Neural progenitor cell (in vitro differentiated cells): Measurements from ENCODE around the gene LRRC36.

Experiments
- EZH2 ChIP-seq: fragments of 200-600 bp; sonication (generic); IDR thresholded peaks from 2 replicates; pipeline ENCODE4 v1.6.1; 2017; ENCODE audit warnings: antibody characterized with exemption, mild to moderate bottlenecking, moderate library complexity
- EZH2phosphoT487 ChIP-seq: fragments of 200-600 bp; sonication (generic); IDR thresholded peaks from 2 replicates; pipeline ENCODE4 v1.6.1; 2017; ENCODE audit warnings: antibody characterized with exemption
- TF ChIP-seq, protein P1 (sequence below): fragments of 200-600 bp; sonication (generic); IDR thresholded peaks from 2 replicates; pipeline ENCODE4 v1.5.1; 2017; ENCODE audit warnings: antibody characterized with exemption, mild to moderate bottlenecking

DNA sequence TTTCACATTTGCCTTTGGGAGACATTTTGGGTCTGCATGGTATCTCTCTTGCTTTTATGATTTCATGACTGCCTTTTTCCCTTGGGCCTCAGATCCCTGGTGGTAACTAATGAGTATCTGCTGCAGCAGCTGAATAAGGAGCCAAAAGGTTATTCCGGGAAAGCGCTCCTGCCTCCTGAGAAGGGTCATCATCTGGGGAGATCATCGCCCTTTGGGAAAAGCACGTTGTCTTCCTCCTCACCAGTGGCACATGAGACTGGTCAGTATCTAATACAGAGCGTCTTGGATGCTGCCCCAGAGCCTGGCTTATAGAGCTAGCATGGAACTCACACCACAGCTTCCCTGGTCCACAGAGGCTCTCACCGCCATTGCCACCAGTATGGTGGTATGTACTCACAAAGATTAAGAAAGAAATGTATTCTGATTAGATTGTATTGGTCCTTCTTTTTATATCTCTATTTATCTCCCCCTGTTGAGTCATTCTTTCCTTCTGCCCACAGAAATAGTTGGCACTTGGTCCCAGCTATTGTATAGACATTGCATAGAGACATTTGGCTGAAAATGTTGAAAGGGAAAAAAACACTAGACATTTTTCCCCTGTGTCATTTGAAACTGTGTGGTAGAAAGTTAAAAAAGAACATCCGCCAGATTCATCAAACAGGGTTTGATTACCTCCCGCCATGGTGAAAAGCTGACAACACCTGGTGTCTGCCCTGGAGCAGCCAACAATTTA, 58.3 kb downstream of the LRRC36 start:
- TF ChIP-seq, protein P1, sequence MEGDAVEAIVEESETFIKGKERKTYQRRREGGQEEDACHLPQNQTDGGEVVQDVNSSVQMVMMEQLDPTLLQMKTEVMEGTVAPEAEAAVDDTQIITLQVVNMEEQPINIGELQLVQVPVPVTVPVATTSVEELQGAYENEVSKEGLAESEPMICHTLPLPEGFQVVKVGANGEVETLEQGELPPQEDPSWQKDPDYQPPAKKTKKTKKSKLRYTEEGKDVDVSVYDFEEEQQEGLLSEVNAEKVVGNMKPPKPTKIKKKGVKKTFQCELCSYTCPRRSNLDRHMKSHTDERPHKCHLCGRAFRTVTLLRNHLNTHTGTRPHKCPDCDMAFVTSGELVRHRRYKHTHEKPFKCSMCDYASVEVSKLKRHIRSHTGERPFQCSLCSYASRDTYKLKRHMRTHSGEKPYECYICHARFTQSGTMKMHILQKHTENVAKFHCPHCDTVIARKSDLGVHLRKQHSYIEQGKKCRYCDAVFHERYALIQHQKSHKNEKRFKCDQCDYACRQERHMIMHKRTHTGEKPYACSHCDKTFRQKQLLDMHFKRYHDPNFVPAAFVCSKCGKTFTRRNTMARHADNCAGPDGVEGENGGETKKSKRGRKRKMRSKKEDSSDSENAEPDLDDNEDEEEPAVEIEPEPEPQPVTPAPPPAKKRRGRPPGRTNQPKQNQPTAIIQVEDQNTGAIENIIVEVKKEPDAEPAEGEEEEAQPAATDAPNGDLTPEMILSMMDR, result no peak
- no peak for TF ChIP-seq EZH2
- TF ChIP-seq EZH2phosphoT487, result no peak
